IMR-90 (cell line): Measurements from ENCODE around the gene BTRC. TPM values are rescaled to one million over a fixed set of nuclear protein-coding genes. Genes with fewer than 3 reads are reported as not detected.

Source experiments
- ATAC-seq: fragments of 200-7000 bp; cut with Tn5 transposase; 2 replicates; pipeline ENCODE4 v1.9.1; 2020; ENCODE audit warnings: low read depth, mild to moderate bottlenecking, moderate library complexity
- BruUV-seq: library from RNA; stranded (reverse); fragments of 400-500 nt; replicated peaks from 2 replicates; lab custom pipeline; 2021; lab: Mats Ljungman, UMichigan
- CTCF ChIA-PET: fragments of 300-600 bp; formaldehyde crosslinking; extraction: SDS; loops from one replicate; lab custom pipeline; 2021; ENCODE audit warnings: antibody characterized with exemption; lab: Yijun Ruan, JAX
- POLR2A ChIA-PET: fragments of 300-600 bp; sonication (Branson Sonifier 250); formaldehyde crosslinking; loops from one replicate; lab custom pipeline; 2022; ENCODE audit warnings: antibody characterized with exemption; ENCODE audit not compliant: unreplicated experiment; lab: Charles Lee
- DNase-seq: peaks from one replicate; pipeline ENCODE4 v3.0.0; 2013
- H2AFZ ChIP-seq: replicated peaks from 2 replicates; pipeline ENCODE3; 2013; ENCODE audit warnings: low read length, mild to moderate bottlenecking; ENCODE audit not compliant: poor library complexity
- H2AK5ac ChIP-seq: 2 replicates; pipeline ENCODE4 v1.6.1; 2013; ENCODE audit warnings: low read depth, low read length, inconsistent platforms
- H2AK9ac ChIP-seq: replicated peaks from 2 replicates; pipeline ENCODE3; 2013; ENCODE audit warnings: mild to moderate bottlenecking, low read depth, low read length, moderate library complexity; ENCODE audit not compliant: poor library complexity
- H2BK120ac ChIP-seq: 2 replicates; pipeline ENCODE4 v1.6.1; 2013; ENCODE audit warnings: low read depth, low read length, inconsistent platforms
- H2BK15ac ChIP-seq: 3 replicates; pipeline ENCODE4 v1.6.1; 2013; ENCODE audit warnings: low read depth, low read length, inconsistent platforms
- H2BK20ac ChIP-seq: 2 replicates; pipeline ENCODE4 v1.6.1; 2013; ENCODE audit warnings: low read depth, mild to moderate bottlenecking, inconsistent platforms, low read length, moderate library complexity
- H2BK5ac ChIP-seq: 2 replicates; pipeline ENCODE4 v1.6.1; 2013; ENCODE audit warnings: mild to moderate bottlenecking, low read depth, low read length, inconsistent platforms; ENCODE audit not compliant: poor library complexity, severe bottlenecking
- H3K14ac ChIP-seq: replicated peaks from 2 replicates; pipeline ENCODE4 v1.6.1; 2013; ENCODE audit warnings: low read depth, low read length, inconsistent platforms
- H3K18ac ChIP-seq: 2 replicates; pipeline ENCODE4 v1.6.1; 2013; ENCODE audit warnings: low read depth, low read length, control low read depth
- H3K23ac ChIP-seq: 2 replicates; pipeline ENCODE4 v1.6.1; 2013; ENCODE audit warnings: low read depth, low read length, inconsistent platforms
- H3K27ac ChIP-seq: 2 replicates; pipeline ENCODE4 v1.5.1; 2013; ENCODE audit warnings: mild to moderate bottlenecking, control low read depth, low read length; ENCODE audit not compliant: insufficient read depth
- H3K27me3 ChIP-seq: 2 replicates; pipeline ENCODE4 v1.6.1; 2013; ENCODE audit warnings: low read length; ENCODE audit not compliant: control insufficient read depth, insufficient read depth
- H3K36me3 ChIP-seq: 2 replicates; pipeline ENCODE4 v1.6.1; 2013; ENCODE audit warnings: low read length, mixed read lengths; ENCODE audit not compliant: control insufficient read depth, insufficient read depth
- H3K4ac ChIP-seq: 2 replicates; pipeline ENCODE4 v1.6.1; 2013; ENCODE audit warnings: low read depth, low read length, inconsistent platforms
- H3K4me1 ChIP-seq: 2 replicates; pipeline ENCODE4 v1.6.1; 2013; ENCODE audit warnings: low read length, mixed read lengths; ENCODE audit not compliant: control insufficient read depth, insufficient read depth
- H3K4me2 ChIP-seq: 2 replicates; pipeline ENCODE4 v1.6.1; 2013; ENCODE audit warnings: low read depth, mild to moderate bottlenecking, control low read depth, low read length, moderate library complexity
- H3K4me3 ChIP-seq: 2 replicates; pipeline ENCODE4 v1.5.1; 2013; ENCODE audit warnings: low read depth, mild to moderate bottlenecking, control low read depth, low read length, moderate library complexity; ENCODE audit not compliant: insufficient read depth
- H3K56ac ChIP-seq: 2 replicates; pipeline ENCODE4 v1.6.1; 2013; ENCODE audit warnings: low read length, inconsistent platforms; ENCODE audit not compliant: insufficient read depth; ENCODE audit errors: extremely low read depth
- H3K79me1 ChIP-seq, 2 experiments: 2 replicates each; pipeline ENCODE4 v1.6.1; 2013; ENCODE audit warnings: low read length in 2 of 2, inconsistent platforms in 1 of 2, low read depth in 1 of 2
- H3K9ac ChIP-seq: 2 replicates; pipeline ENCODE4 v1.6.1; 2013; ENCODE audit warnings: low read depth, low read length, control low read depth
- H3K9me1 ChIP-seq: 2 replicates; pipeline ENCODE4 v1.6.1; 2013; ENCODE audit warnings: low read length, inconsistent platforms; ENCODE audit not compliant: insufficient read depth
- H3K9me3 ChIP-seq: 2 replicates; pipeline ENCODE4 v1.6.1; 2013; ENCODE audit warnings: low read length; ENCODE audit not compliant: control insufficient read depth, insufficient read depth
- H4K20me1 ChIP-seq: 2 replicates; pipeline ENCODE4 v1.6.1; 2013; ENCODE audit warnings: low read length, inconsistent platforms; ENCODE audit not compliant: insufficient read depth
- H4K5ac ChIP-seq: 2 replicates; pipeline ENCODE4 v1.6.1; 2013; ENCODE audit warnings: mild to moderate bottlenecking, low read depth, low read length, control low read depth
- H4K8ac ChIP-seq, 2 experiments: 2 replicates each; pipeline ENCODE4 v1.6.1; 2013; ENCODE audit warnings: low read depth in 2 of 2, low read length in 2 of 2, control low read depth in 1 of 2, inconsistent platforms in 1 of 2
- H4K91ac ChIP-seq: 2 replicates; pipeline ENCODE4 v1.6.1; 2013; ENCODE audit warnings: low read depth, low read length, inconsistent platforms; ENCODE audit not compliant: insufficient read depth
- BHLHE40 ChIP-seq: fragments of 150-350 bp; IDR thresholded peaks from 2 replicates; pipeline ENCODE4 v1.6.1; 2016; ENCODE audit warnings: mild to moderate bottlenecking, low read depth, low read length
- MAFK ChIP-seq: IDR thresholded peaks from 2 replicates; pipeline ENCODE4 v1.6.1; 2012; ENCODE audit warnings: low read depth, low read length, improper control_type of control experiment
- MXI1 ChIP-seq: IDR thresholded peaks from 2 replicates; pipeline ENCODE4 v1.6.1; 2012; ENCODE audit warnings: low read depth, mild to moderate bottlenecking, low read length, moderate library complexity, borderline replicate concordance
- NFE2L2 ChIP-seq: fragments of 150-350 bp; IDR thresholded peaks from 2 replicates; pipeline ENCODE4 v1.6.1; 2016; ENCODE audit warnings: low read depth, mild to moderate bottlenecking, low read length
- RAD21 ChIP-seq: IDR thresholded peaks from 2 replicates; pipeline ENCODE4 v1.6.1; 2012; ENCODE audit warnings: low read length, improper control_type of control experiment
- RFX5 ChIP-seq: IDR thresholded peaks from 2 replicates; pipeline ENCODE4 v1.8.0; 2012; ENCODE audit warnings: low read depth, mild to moderate bottlenecking, low read length, moderate library complexity
- WGBS, 2 experiments: methylation state at CpG; one replicate each; pipeline versions ENCODE4 v1.1.5 to v1.1.7; 2013; ENCODE audit warnings: missing lambda C conversion rate in 2 of 2; ENCODE audit not compliant: insufficient read length in 1 of 2; ENCODE audit errors: extremely low coverage in 2 of 2; 5-methylcytosine and 5-hydroxymethylcytosine counted together
- dilution Hi-C: fragments of 300-500 bp; cut with HindIII; formaldehyde crosslinking; loops from one replicate; pipeline ENCODE4 v1.14.3; 2018; ENCODE audit warnings: low sequenced_read_pairs; ENCODE audit not compliant: unreplicated experiment
- in situ Hi-C: fragments of 300-500 bp; cut with MboI; formaldehyde crosslinking; loops from 3 replicates; pipeline ENCODE4 v1.14.3; 2019; ENCODE audit warnings: low sequenced_read_pairs, inconsistent platforms, mixed read lengths
- intact Hi-C: fragments of 100-400 bp; cut with micrococcal nuclease; formaldehyde crosslinking; loops from 2 replicates; pipeline ENCODE4 v1.10.0; 2022
- polyA plus RNA-seq, 3 experiments: library from polyadenylated mRNA; depleted of rRNA; stranded (reverse); fragments of >200 nt; gene quantifications; 2 replicates each; pipeline ENCODE4 v1.2.3, GENCODE V29; 2012; ENCODE audit warnings: low replicate concordance in 1 of 3
- total RNA-seq: library from RNA; depleted of rRNA; stranded (reverse); fragments of >200 nt; gene quantifications from 2 replicates; pipeline ENCODE4 v1.2.3, GENCODE V29; 2012

Gene BTRC
- total and polyA plus RNA-seq, 2 of the 4 experiments (the other 2 are of a cell fraction) = 7.7 to 8.4 TPM

GRCh38 chr10:101576211-101576863 is 222.4 kb downstream of the BTRC start:
- DNase-seq = peak; percentile 38

More at GRCh38 chr10:101576211-101576863, 222.4 kb downstream of the BTRC start:
- no peak overlapping the region for H3K27ac ChIP-seq
- H4K91ac ChIP-seq = no peak overlapping the region
- peaks cover 7% of the 10 kb centered on the region for H3K9me3 ChIP-seq
- no peak overlapping the region for H2BK15ac ChIP-seq
- intact Hi-C loops = no loop called here
- no peak overlapping the region for H2BK5ac ChIP-seq
- no peak overlapping the region for H3K18ac ChIP-seq
- no peaks in the 10 kb centered on the region for H3K79me1 ChIP-seq
- no peak overlapping the region for H3K4ac ChIP-seq
- no peak overlapping the region for H2BK20ac ChIP-seq
- H3K4me2 ChIP-seq = no peak overlapping the region
- TF ChIP-seq MAFK = no peak
- no peak for TF ChIP-seq RFX5
- TF ChIP-seq MXI1 = no peak
- TF ChIP-seq NFE2L2 = peak; percentile 29; the same call in 1 of the 2 replicates
- TF ChIP-seq RAD21 = no peak
- no peak for TF ChIP-seq BHLHE40
- H4K5ac ChIP-seq = no peak overlapping the region
- in situ Hi-C loops = no loop called here
- H3K27me3 ChIP-seq = no peaks in the 10 kb centered on the region
- no peak overlapping the region for H4K8ac ChIP-seq
- no peak overlapping the region for H2AFZ ChIP-seq
- POLR2A ChIA-PET = interaction anchor here (0.6 kb wide), 1 partner anchor 284 kb away, joined by 4 read pairs; no protein-coding TSS in a partner anchor
- H3K36me3 ChIP-seq = peaks cover 24% of the 10 kb centered on the region; the same call in 1 of the 2 replicates
- no peak overlapping the region for H3K56ac ChIP-seq
- H3K4me3 ChIP-seq = no peak overlapping the region
- no peak overlapping the region for H2AK5ac ChIP-seq
- peak; percentile 31; the same call in 1 of the 2 replicates for ATAC-seq
- BruUV-seq = no TSS peak
- WGBS, 2 experiments = no CpG with 5 or more reads among the region's 7 CpGs
- H3K9ac ChIP-seq = no peak overlapping the region
- CTCF ChIA-PET = no interaction called here
- no peak overlapping the region for H3K14ac ChIP-seq
- no peak overlapping the region for H2AK9ac ChIP-seq
- H4K20me1 ChIP-seq = no peaks in the 10 kb centered on the region
- dilution Hi-C loops = no loop called here
- H3K4me1 ChIP-seq = no peaks in the 10 kb centered on the region
- peaks cover 3% of the 10 kb centered on the region; the same call in 1 of the 2 replicates for H3K9me1 ChIP-seq
- no peak overlapping the region for H2BK120ac ChIP-seq
- no peak overlapping the region for H3K23ac ChIP-seq
